ENCODE data around the gene MYH8. TPM values are rescaled to one million over a fixed set of nuclear protein-coding genes. Genes with fewer than 3 reads are reported as not detected.

MYH8 gene
- total RNA-seq, 1 donor from 2014 or later: not detected

DNA sequence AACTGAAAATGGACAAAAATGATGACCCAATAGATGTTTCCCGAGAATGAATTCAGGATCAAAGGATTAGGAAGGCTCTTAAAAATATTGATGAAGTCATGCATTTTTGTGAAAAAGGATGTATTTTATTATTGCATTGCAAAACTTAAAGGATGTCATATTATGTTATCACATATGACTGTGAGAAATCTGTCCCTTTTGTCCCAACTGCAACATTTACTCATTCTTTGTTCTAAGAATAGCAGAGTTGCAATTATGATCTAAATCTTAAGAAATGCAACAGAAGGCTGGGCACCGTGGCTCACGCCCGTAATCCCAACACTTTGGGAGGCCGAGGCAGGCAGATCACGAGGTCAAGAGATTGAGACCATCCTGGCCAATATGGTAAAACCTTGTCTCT, 35.9 kb downstream of the MYH8 start:
- no peak for DNase-seq (ENCODE audit: extremely low read depth, low read depth, low spot score)

DNA sequence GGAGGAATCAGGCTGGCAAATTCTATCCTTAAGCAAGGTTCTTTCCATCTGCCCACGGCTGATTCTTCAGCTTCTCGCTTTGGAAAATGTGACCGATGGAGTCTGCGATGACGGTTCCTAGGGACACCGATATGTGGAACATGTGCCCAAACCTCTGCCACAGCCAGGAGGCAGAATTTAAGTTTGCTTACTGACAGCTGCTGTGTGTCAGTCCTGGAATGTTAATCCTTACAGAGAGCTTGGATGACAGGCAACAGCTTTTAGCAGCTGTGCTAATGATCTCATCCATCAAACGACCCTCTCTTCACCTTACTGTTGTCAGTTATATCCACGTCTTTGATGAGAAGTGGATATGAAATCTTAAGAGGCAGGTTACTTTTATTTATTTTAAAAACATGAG, 37.6 kb downstream of the MYH8 start:
- DNase-seq (ENCODE audit: extremely low read depth, low read depth, low spot score): no peak

DNA sequence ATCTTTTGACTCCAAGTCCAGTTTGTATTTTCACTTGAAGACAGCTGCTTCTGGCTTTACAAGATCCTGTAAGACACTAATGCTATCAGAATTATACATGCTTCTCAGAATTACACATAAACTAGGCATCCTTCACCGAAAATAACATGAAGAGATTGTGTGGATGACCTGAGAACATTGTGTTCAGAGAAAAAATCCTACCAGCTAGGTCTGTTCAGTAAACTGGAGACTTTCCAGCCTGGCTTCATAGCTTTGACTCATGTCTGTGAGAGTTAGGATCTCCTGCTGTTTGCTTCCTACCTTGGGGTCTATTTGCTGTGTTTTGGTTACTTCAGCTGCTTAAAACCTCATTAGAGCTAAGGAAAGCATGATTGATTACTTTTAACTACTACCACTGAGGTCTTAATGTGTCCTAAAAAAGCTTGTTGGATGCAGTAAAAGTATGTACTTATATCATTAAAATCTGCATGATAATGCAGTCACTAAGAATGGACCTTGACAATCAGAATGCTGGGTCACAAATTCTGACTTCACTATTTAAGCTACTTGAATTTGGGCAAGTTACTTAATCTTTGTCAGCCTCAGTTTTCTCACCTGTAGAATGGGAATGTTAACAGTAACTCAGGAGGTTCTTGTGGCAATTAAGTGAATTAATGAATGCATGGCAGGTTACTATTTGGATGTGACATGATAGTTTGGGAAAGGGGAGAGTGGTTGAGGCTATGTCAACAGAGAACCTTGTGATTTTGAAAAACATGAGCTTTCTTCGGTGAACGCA, 40.9 kb downstream of the MYH8 start:
- no peak for DNase-seq (ENCODE audit: extremely low read depth, low read depth, low spot score)

DNA sequence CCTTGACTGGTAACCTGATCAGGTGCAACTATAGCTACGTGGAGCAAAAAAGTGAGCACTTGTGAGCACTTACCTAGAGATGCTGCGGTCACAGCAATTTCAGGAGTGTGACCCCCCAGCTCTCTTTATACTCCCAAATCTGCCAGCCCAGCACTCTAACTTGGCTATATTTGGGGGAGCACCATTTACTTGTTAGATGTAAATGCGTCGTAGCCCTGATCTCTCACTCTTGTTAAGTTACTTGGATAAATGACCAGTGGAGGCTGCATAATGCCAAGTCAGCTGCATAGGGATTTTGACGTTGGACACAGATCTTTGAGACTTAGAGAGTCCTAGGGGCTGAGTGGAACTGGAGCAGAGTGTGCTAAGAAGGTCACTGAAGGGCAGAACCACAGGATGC, 48.8 kb downstream of the MYH8 start, which contains the start of gene MYH13:
Gene MYH13, minus strand, starts transcription at position 101 of the 400 bp plus-strand sequence. CDS start 8,476 bp downstream, outside the sequence.
- DNase-seq (ENCODE audit: extremely low read depth, low read depth, low spot score): no peak

DNA sequence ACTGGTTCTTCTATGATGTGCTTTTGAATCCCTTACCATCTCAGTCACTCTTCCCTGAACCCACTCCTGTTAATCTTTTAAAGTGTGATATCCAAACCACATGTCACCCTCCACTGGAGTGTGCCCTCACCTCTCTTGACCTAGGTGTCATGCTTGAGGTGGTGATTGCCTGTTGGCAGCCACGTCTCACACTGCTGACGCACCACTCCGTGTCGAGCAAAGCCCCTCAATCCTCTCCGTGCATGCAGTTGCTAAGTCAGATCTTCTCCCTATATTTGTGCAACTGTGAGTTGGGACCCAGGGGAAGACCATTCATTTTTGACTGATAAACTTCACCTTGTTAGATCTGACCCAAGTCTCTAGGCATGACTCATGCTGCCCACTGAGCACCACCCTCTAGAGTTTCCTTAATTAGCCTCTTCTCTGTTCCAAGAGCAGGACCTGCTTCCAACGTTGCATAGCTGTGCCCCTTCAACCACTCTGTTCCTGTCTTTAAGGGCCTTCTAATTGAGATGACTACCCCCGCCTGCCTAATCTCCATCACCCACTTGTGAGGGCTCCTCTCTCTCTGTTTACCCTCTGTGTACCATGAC, 51.6 kb downstream of the MYH8 start:
- DNase-seq (ENCODE audit: extremely low read depth, low read depth, low spot score): no peak

DNA sequence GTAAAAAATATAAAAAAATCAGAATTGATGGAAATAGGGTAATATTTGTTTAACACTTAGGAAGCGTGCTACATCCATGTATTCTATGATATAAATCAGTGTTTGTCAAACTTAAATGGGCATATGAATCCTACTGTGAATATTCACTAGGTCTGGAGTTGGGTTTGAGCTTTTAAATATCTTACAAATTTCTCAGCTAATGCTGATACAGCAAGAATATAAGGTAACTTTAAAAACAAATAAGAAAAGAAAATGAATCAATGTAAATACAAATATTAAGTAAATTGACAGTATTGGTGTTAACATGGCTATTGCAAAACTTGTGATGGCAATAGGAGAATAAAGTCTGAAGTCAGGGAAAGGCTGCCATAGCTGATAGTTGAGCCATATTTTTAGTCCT, 52.5 kb downstream of the MYH8 start:
- no peak for DNase-seq (ENCODE audit: extremely low read depth, low read depth, low spot score)

DNA sequence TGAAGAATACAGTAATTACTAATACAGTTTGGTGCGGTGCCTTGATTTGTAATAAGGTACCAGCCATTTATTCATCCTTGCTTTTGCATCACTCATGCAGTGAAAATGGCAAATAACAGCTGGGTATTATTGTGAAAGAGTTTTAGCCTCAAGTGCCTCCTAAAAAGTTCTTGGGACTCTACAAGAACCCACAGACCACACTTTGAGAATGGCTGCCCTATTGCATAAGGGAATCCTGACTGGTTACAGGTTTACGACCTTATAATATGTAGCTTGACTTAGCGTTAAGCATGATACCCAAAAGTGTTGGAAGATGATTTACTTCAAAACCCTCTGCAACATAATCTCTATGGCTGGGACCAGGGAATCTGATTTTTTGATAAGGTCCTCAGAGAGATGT, 53.2 kb downstream of the MYH8 start:
- no peak for DNase-seq (ENCODE audit: extremely low read depth, low read depth, low spot score)

GRCh38 chr17:10360578-10360977, 61.2 kb downstream of the MYH8 start:
- DNase-seq (ENCODE audit: extremely low read depth, low read depth, low spot score): no peak

DNA sequence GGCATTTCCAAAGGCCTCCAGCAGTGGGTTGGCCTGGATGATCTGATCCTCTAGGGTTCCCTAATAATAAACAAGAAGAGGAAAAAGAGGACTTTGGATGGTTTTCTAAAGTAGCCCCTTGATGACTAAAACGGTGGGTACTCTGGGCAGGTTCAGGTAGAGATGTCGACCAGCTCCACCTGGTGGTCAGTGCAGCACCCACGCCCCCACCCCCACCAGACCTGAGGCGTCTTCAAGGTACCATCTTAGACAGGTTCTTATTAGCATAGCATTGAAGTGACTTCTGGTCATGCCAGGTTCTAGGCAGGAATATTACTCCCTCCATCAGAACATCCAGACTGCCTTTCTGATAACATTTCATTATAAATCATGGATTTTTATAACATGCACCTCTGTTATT, 64.0 kb downstream of the MYH8 start:
- no peak for DNase-seq (ENCODE audit: extremely low read depth, low read depth, low spot score)

GRCh38 chr17:10354651-10355050, 67.1 kb downstream of the MYH8 start:
- DNase-seq (ENCODE audit: extremely low read depth, low read depth, low spot score): no peak

DNA sequence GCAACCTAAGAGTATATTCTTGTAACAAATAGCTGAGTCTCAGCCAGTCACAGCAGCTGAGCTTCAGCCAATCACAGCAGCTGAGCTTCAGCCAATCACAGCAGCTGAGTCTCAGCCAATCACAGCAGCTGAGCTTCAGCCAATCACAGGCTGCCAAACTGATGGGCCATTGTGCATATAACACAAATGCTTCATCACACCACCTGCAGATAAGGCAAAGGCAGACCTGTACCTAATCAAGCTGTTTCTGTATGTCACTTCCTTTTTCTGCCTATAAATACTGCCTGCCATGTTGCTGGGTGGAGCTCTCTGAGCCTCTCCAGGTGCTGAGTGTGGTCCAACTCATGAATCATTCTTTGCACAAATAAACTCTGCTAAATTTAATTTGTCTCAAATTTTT, 68.9 kb downstream of the MYH8 start:
- no peak for DNase-seq (ENCODE audit: extremely low read depth, low read depth, low spot score)

DNA sequence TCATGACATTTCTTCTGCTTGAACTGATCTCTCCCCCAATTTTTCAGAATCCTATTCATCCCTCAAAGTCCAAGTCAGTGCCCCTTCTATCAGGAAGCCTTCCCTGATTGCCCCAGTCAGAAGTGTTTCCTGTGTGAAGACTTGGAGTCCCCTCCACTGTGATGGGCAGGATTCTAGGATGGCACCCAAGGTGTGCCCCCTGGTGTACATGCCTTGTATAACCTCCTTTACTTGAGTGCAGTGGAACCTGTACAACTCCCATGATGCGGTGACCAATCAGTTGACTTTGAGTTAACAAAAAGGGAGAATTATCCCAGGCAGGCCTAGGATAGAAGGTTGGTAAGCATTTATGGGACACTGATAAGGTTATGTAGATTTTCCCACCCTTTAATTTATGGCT, 72.3 kb downstream of the MYH8 start:
- DNase-seq (ENCODE audit: extremely low read depth, low read depth, low spot score): no peak

GRCh38 chr17:10344816-10345215, 76.9 kb downstream of the MYH8 start:
- no peak for DNase-seq (ENCODE audit: extremely low read depth, low read depth, low spot score)

Other genes with a start within 250 kb of the MYH8 start
- gene GAS7, start 223.3 kb downstream of the MYH8 start, total RNA-seq: 1.1 and 1.2 TPM in 2 replicates
- not detected in 2 replicates for gene MYH13, start 48.9 kb downstream of the MYH8 start, total RNA-seq
- gene MYH4, start 47.6 kb upstream of the MYH8 start, total RNA-seq: not detected in 2 replicates
- gene MYH1, start 96.6 kb upstream of the MYH8 start, total RNA-seq: not detected in 2 replicates
- gene MYH2, start 127.7 kb upstream of the MYH8 start, total RNA-seq: not detected in 2 replicates
- 0.23 and 0.39 TPM in 2 replicates for gene MYH3, start 235.4 kb upstream of the MYH8 start, total RNA-seq

Measured in glomerular endothelial cell (primary cell).